Measurements from ENCODE around the gene OR9A2. TPM values are rescaled to one million over a fixed set of nuclear protein-coding genes. Genes with fewer than 3 reads are reported as not detected.

The OR9A2 gene
- total RNA-seq, 1 donor from 2014 or later = not detected

DNA sequence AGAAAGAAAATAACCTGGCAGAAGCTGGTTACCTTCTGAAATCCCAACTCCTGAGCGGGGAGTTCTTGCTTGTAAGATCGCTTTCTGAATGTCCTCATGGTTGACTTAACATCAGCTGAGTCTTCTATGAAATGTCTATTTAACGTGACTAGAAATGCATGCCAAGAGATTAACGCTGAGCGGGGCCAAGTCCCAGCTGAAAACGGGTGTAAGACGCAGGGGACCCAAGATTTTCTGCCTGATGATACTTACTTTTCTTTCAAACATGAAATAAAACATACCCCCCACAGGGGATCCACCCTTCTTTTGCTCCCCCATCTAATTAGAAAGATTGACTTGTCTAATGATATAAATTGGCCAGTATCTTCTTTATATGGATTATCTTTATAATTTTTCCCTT is 14.9 kb downstream of the OR9A2 start:
- DNase-seq (ENCODE audit: extremely low spot score in 2 of 2) = no peak
- no peak for TF ChIP-seq POLR2A (IDR thresholded peaks at IDR 0.05)
- TF ChIP-seq, protein P1, sequence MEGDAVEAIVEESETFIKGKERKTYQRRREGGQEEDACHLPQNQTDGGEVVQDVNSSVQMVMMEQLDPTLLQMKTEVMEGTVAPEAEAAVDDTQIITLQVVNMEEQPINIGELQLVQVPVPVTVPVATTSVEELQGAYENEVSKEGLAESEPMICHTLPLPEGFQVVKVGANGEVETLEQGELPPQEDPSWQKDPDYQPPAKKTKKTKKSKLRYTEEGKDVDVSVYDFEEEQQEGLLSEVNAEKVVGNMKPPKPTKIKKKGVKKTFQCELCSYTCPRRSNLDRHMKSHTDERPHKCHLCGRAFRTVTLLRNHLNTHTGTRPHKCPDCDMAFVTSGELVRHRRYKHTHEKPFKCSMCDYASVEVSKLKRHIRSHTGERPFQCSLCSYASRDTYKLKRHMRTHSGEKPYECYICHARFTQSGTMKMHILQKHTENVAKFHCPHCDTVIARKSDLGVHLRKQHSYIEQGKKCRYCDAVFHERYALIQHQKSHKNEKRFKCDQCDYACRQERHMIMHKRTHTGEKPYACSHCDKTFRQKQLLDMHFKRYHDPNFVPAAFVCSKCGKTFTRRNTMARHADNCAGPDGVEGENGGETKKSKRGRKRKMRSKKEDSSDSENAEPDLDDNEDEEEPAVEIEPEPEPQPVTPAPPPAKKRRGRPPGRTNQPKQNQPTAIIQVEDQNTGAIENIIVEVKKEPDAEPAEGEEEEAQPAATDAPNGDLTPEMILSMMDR (IDR thresholded peaks at IDR 0.05) = no peak
- no peak for TF ChIP-seq POLR2AphosphoS5 (IDR thresholded peaks at IDR 0.05; ENCODE audit: insufficient read depth in 1 of 2, low read depth in 1 of 2)
- no peak overlapping the region for H3K27ac ChIP-seq
- H3K4me3 ChIP-seq = no peak overlapping the region
- H3K9me3 ChIP-seq = no peaks in the 10 kb centered on the region
- intact Hi-C loops (cut with DNase I) = loop anchor here (5.0 kb wide), 1 partner anchor 200 kb away; no protein-coding TSS in a partner anchor
- peaks cover 26% of the 10 kb centered on the region for H3K4me1 ChIP-seq
- no peaks in the 10 kb centered on the region for H3K27me3 ChIP-seq
- H3K36me3 ChIP-seq = no peaks in the 10 kb centered on the region

DNA sequence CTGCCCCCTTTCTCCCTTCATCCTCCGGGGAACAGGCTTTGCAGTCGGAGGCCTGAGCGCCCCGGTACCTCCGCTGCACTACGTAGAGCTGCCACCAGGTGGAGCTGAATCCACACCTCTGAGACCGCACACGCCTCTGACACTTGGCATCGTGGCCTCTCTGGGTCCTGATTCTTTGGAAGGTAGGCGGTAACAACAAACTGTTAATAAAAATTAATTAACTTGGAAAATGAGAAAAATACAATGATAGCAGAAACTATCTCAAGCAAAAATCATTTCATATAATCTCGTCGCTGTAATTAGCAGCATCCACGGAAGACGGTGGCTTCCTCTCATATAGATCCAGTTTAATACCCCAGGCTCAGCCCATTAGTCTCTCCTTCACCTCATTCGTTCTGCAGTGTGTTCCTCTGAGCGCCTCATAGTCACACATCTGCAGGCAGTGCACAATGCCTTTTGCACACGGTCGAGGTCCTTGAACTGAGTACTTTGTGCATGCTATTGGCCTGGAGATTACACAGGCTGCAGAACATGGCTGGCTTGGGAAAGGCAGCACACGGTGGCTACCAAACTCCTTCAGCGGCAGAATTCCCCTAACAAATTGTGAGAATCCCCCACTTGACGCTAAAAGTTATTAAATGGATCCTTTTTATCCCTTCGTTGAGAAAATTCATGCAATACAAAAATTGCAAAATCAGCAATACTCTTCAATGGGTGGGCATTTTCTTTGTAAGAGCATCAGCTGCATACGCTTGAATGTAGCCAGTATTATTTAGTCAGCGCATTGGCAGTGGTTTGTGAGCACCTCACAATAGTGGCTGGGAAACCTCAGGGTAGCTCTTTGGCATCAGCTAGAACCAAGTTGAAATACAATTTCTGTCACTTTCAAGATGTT is 18.7 kb downstream of the OR9A2 start:
- peaks cover 13% of the 10 kb centered on the region for H3K4me1 ChIP-seq
- H3K9me3 ChIP-seq = no peaks in the 10 kb centered on the region
- no peak for DNase-seq (ENCODE audit: extremely low spot score in 2 of 2)
- TF ChIP-seq, protein P1 (IDR thresholded peaks at IDR 0.05) = peak; percentile 92 to 95 (median 94)
- no peak for TF ChIP-seq POLR2A (IDR thresholded peaks at IDR 0.05)
- H3K27ac ChIP-seq = no peak overlapping the region
- no peaks in the 10 kb centered on the region for H3K27me3 ChIP-seq
- H3K36me3 ChIP-seq = no peaks in the 10 kb centered on the region
- no peak overlapping the region for H3K4me3 ChIP-seq
- intact Hi-C loops (cut with DNase I) = no loop called here

DNA sequence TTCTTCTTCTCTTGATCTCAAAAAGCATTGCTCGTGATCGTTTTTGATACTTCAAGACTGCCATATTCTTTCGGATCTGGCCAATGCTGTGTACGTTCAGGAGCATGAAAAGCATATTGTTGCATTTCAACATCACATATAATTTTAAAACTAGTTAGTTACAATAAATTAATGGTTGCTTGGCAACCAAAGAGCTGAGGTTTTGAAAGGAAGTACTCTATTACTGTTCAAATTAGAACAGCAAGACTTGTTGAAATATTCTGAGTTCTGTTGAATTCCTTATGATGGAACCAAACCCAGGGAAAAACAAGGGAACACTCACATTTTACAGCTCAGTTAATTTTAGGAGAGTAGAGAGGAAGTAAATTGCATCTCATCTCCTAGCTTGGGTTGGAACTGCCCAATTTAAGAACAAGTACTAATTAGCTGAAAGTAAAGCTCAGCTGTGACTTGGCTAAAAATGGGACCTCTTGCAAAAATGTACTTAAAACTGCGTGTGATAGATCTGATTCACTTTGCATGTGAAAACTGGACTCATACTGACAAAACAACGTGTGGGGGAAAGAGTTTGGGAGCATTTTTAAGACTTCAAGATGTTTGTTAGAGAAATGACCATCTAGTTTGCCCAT is 21.2 kb downstream of the OR9A2 start:
- DNase-seq (ENCODE audit: extremely low spot score in 2 of 2) = no peak
- Histone ChIP-seq H3K36me3 (no peaks in the 10 kb centered on the region), H3K27ac (peak overlapping the region; percentile 65), H3K4me1 (peaks cover 10% of the 10 kb centered on the region), H3K4me3 (no peak overlapping the region), H3K9me3 (no peaks in the 10 kb centered on the region), H3K27me3 (no peaks in the 10 kb centered on the region)
- TF ChIP-seq, protein P1 (IDR thresholded peaks at IDR 0.05) = no peak
- TF ChIP-seq POLR2AphosphoS5 (IDR thresholded peaks at IDR 0.05; ENCODE audit: insufficient read depth in 1 of 2, low read depth in 1 of 2) (no peak), POLR2A (IDR thresholded peaks at IDR 0.05) (no peak)
- intact Hi-C loops (cut with DNase I) = no loop called here

DNA sequence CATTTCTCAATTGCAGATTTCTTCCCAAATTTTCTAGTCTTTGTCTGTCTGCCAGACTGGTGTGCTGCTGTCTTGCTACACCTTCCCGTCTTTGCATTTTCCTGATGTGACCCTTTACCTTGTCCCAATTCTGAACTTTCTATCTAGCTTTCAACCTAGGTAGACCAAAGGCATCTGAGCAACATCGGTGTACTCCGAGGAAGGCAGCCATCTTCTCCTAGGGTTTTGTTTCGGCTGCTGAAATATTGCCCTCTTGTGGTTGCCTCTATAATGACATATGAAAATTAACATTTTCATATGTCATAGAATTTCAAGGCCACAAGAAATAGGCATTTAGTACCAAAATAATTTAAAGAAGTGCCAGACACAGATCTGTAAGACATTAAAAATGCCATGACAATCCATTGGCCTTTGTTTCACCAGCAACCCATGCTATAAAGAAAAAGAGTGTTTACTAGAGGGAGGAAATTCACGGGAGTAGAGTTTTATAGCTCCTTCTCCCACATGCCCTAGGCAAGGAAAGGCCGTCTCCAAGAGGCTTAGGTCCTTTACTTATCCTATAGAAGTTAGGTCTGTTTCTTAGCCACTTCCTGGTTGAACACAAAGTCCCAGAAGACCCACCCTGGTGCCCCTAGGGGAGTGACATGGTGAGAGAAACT is 23.4 kb downstream of the OR9A2 start:
- peaks cover 10% of the 10 kb centered on the region for H3K4me1 ChIP-seq
- peak overlapping the region; percentile 65 for H3K27ac ChIP-seq
- no peak for TF ChIP-seq POLR2A (IDR thresholded peaks at IDR 0.05)
- peak in 1 of 2 donors; percentile 11 for TF ChIP-seq POLR2AphosphoS5 (IDR thresholded peaks at IDR 0.05; ENCODE audit: insufficient read depth in 1 of 2, low read depth in 1 of 2)
- TF ChIP-seq, protein P1 (IDR thresholded peaks at IDR 0.05) = peak; percentile 24 to 62 (median 51)
- no peak for DNase-seq (ENCODE audit: extremely low spot score in 2 of 2)
- intact Hi-C loops (cut with DNase I) = loop anchor here (5.0 kb wide), 1 partner anchor 151 kb away; no protein-coding TSS in a partner anchor
- no peaks in the 10 kb centered on the region for H3K27me3 ChIP-seq
- H3K9me3 ChIP-seq = no peaks in the 10 kb centered on the region
- no peaks in the 10 kb centered on the region for H3K36me3 ChIP-seq
- peak overlapping the region in 1 of 2 donors; percentile 25 for H3K4me3 ChIP-seq

All from vagina (tissue), 2 donors.